CD1c-positive myeloid dendritic cell (primary cell): ENCODE measurements around the gene BLCAP.
A peak's percentile ranks its signal among the peaks of the same experiment; 100 is the strongest.
"Not testable (repeated sequence)": the region's sequence is repeated elsewhere in the genome, so short reads cannot be mapped to it uniquely, and the experiment has no call there.

Experiments used
- DNase-seq: peaks from one replicate; pipeline ENCODE4 v3.0.0-alpha.2; 2016; ENCODE audit errors: extremely low spot score

BLCAP gene, protein sequence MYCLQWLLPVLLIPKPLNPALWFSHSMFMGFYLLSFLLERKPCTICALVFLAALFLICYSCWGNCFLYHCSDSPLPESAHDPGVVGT

DNA sequence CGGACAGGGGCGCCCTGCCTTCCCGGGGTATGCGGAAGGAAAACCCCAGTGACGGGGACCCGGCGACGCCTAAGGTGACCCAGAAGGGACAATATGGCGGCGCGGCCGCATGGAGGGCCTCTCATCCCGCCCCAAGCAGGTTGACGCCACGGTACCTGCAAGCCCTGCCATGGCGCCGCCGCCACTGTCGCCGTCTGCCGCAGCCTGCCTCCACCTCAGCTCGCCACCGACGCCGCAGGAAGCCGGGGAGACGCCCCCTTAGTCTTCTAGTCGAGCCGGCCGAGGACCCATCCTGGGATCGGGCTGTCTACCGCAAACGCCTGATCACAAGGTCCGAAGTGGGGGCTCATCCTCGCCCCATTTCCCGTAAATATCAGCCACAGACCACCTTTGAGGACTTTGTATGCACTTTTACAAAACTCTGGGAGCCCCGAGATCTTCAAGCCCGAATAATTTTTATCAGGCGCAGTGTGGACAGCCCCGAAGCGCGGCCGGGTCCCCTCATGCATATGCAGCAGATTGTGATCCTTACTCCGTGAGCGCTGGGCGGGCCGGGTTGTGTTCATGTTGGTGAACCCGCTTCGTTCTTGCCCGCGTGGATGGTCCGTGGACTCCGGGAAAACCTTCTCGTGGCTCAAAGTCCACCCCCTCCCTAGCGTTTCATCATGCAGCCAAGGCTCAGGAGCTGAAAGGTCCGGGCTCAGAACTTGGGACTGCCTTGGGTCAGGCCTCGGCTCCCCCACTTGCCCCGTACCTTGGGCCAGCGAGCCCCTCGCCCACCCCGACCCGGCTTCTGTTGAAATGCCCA lies at the start of gene BLCAP:
TSS of gene BLCAP (minus strand) at position 239 of the 808 bp plus-strand sequence. CDS start 8,702 bp downstream, outside the sequence.
- DNase-seq: peak; percentile 92

DNA sequence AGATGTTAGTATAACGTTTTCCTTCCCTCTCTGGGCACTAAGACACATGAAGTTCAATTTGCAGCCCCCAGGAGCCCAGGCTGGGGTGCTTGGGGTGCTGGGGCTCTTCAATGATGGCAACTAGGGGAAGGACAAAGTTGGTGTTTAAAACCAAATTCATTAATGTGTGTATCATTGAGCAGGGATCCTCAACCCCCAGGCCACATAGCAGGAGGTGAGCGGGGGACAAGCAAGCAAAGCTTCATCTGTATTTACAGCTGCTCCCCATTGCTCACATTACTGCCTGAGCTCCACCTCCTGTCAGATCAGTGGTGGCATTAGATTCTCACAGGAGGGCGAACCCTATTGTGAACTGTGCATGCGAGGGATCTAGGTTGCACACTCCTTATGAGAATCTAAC lies 49.8 kb upstream of the BLCAP start:
- DNase-seq: not testable (repeated sequence)

DNA sequence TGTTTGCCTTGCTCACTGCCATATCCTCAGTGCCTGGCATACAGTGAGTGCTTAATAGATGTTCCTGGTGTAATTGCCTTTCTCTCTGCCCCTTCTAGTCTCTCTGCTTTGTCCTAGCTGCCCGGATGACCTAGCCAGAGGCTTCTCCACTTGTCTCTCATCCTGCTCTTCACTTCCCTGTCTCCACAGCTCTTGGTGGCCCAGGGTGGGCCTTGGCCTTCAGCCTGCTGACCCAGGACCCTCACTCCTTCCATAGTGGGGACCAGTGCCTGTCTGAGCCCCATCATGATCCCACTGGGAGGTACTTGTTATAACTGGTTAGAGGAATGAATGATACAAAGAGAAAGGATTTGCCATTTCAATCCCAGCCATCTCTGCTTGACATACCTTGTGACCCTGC lies 49.2 kb upstream of the BLCAP start:
- no peak for DNase-seq

DNA sequence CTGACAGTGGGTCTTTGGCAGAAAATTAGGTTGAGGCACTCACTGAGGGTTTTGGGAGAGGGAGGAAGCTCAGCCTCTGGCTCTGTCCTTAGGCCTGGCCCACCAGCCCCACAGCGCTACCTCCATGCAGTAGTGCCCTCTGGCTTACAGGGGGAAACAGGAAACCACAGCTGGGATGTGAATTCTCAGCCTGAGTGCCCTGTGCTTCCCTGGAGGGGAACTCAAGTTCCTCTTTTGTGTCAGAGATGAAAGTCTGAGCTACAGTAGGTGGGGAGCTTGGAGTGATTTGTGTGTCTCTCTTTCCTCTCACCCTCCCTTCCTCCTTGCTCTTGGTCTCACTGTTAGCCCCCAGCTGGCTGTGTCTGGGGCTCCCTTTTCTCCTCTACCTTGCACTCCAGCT lies 48.2 kb upstream of the BLCAP start:
- DNase-seq: peak; percentile 34

DNA sequence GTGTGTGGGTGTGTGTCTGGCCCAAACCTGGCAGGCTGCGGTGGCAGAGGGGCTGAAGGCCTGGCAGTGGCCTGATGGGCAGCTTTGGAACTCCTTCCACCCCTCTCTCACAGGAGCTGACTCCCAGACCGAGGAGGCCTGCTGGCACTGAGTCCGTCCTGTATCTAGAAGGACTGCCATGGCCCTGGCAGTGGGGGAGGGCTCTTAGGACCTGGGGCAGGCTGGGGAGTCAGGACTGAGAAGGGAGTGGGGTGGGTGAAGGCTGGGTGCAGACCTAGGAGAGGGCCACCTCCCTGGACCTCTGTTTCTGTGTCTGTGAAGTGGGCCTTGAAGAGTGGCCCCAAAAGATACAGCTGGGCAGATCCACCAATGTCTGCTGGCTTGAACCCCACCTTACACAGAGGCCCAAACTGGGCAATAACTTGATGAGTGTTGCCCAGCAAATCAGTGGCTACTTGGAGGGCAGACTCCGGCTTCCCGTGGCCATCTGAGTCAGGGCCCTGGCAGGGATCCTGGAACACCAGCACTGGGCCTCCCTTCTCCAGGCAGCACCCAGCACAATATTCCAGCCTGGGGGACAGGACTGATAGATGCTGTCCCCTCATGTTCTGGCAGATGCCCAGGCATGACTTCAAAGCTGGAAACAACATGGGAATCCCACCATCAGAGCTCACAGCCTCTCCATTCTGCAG lies 46.7 kb upstream of the BLCAP start:
- DNase-seq: no peak

DNA sequence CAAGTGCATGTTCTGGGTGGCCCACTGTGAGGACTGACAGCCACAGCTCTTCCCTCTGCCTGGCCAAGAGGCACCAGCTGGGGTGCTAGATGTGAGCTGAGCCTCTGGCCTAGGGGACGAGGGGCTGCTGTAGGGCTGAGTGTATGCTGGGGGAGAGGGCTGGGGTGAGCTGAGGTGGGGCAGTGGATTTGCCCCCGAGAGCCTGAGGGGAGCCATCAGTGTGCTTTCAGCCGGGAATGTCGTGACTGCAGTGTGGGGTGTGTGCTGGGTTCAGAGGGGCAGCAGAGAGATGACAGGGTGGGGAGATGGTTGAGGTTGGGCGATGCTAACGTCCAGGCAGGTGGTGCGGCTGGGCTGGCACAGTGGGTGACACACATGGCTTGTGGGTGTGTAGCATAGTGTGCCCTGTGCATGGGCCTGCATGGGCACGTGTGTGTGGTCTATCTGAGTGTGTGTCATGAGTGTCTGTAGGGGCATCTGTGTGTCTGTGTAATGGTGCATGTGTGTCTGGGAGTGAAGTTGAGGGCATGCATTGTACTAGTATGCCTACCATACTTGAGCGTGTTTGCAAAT lies 46.0 kb upstream of the BLCAP start:
- DNase-seq: no peak

DNA sequence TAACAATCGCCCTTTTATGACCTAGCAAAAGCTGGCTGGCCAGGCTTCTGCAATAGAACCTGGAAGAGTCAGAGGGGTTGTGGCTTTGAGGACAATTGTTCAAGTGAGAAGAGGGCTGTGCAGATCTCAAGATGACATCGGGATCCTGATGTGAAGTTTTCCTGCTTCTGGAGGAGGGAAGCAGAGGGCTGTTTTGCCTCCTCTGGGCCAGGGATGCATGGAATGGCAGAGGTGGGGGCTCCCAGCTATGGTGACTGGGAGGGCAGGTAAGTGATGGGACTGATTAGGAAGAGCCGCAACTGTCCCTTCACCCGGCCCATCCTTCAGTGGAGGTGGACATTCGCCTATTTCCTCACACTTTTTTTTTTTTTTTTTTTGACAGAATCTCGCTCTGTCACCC lies 43.4 kb upstream of the BLCAP start:
- DNase-seq: no peak

DNA sequence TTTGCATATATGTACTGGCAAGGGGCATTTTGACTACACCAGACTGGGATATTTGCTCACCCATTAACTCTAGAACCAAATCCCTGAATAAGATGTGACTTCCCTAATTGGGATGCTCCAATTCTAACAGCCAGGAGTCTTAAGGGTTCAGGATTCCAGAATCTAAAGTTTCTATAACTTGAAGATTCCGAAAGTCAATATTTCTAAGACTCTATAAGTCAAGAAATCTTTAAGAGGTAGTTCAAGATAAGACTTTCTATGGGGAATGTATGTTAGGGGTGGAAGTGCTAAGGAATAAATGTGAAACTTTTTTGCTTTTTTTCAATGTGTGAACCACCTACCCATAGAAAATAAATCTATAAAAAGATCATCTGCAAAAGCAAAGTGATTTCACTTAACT lies 42.7 kb upstream of the BLCAP start:
- DNase-seq: no peak

DNA sequence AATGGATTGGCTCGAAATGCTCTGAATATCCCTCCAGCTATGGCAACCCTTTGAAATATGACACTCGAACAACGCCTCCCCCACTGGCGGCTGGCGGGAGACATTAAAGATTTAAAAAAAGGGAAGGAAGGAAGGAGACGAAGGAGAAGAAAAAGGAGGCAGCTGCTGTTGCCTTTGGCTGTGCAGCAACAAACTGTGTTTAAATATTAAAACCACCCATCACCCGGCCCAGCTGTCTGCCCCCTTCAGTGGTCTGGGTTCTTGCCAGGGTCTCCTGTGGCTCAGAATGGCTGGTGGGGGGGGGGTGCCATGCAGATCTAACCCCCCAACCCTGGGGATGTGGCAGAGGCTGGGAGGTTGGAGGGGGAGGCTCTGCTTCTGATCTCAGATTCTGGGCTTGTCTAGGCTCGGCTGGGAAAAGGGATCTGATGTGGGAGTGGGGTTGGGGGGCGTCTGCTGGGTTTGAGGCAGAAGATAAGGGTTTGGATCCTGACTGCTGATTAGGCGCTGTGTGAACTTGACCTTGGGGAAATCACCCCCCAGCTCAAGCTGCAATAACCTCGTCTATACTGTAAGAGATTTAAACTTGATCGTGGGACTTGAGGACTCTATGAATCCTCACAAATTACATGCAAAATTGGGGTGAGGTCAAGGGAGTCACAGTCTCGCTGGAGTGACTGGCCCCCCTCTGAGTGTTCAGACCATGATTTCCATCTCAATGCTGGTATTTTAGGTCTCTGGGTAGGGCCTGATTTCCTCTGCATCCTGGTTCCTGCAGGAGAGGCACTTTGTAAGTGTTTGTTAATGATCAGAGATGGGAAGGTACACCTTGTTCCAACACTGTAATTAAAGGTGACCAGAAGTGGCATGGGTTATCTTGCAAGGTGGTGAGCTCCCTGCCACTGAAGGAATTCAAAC lies 40.3 kb upstream of the BLCAP start:
- no peak for DNase-seq

DNA sequence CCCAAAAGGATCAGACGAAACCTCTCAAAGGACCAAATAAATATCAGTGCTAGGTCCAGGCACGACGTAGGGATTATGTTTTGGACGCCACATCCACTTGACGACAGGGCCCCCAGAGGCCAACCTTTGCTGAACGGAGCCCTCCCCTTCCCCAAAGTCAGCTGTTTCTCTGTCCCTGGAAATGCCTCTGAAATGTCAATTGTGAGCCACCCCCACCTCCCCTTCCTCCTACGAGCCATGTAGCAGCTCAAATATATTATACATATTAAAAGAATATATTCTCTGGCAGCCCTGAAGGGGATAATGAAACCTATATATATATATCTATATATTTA lies 39.6 kb upstream of the BLCAP start:
- no peak for DNase-seq

DNA sequence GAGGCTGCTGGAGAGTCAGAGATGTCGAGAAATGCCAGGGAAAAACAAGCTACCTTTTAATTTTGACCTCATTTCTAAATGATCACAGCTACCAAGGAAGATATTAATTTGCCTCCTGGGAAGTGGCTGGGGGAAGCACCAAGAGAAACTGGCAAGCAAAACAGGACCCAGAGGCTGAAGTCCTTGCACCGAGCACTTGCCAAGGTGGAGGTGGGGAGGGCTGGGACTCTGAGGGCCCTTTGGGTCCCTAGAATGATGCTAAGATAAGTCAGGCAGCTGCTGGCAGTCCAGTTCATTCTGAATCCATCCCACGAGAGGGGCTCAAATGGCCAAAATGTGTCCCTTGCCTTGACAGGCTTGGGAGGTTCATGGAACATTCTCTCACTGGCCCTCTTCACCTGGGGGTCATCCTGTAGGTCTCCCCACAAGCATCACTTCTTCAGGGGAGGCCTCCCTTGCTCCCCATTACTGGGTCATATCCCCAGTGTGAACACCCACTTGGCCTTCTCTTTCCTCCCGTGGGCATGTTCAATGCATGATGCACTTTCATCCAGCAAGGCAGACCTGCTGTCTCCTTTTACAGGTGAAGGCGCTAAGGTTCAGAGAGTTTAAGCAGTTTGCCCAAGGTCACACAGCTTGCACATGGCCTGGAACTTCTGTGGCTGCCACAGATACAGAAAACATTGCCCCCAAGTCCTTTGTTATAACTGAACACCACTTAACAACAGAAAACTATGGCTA lies 39.1 kb upstream of the BLCAP start:
- no peak for DNase-seq

DNA sequence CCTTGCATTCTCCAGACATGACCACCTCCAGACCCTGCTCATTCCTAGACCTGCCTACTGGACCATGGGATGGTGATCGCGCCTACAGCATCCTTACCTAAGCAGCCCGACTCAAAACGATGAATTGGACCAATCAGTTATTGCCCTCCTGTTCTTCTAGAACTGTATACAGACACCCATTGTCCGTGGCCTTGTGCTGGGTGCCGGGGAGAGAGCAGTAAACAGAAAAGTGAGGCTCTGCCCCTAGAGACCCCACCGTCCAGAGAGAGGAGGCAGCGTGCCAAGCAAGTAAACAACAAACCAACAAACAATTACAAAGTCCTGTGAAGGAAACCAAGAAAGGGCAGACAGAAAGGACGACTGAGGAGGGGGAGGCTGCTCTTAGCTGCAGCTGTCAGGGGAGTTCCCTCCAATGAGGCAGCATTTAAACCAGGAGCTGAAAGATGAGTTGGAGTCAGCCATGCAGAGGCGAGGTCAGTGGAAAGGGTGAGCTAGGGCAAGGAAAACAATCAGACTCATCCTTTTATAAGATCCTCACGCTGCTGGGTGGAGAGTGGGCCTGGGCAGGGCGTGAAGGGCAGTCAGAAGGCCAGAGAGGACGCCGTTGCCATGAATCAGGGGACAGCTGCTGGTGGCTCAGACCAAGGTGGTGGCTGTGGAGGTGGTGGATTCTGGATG lies 37.6 kb upstream of the BLCAP start:
- DNase-seq: no peak

DNA sequence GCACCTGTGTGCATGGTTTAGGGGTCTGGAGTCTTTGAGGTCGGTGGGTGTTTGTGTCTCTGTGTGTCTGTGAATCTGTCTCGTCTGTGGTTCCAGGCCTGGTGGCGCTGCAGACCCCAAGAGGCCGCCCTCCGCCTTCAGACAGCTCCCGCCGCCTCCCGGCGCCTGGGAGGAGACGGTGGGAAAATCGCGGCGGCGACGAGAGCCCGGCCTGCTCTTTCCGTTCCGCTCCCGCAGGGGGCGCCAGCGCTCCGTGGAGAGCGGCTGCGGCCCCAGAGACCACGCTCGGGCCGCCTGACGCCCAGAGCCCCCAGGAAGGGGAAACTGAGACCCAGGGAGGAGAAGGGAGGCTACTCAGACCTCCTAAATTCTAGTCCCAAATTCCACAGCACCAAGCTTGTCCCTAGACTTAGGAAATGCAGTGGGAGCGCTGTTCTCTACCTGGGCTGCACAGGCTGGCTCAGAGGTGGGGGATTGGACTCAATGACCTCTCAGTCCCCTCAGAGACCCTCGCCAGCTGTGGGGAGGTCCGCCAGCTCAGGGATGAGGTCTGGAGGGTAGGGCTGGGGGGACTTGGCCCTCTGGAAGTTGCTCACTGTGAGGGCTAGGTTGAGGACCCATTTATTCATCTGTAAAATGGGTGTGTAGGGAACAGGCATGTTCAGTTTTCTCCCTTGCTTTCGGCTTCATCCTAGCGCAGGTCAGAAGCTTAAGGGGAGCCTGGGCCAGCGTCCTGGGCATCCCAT lies 36.9 kb upstream of the BLCAP start:
- DNase-seq: peak; percentile 51

DNA sequence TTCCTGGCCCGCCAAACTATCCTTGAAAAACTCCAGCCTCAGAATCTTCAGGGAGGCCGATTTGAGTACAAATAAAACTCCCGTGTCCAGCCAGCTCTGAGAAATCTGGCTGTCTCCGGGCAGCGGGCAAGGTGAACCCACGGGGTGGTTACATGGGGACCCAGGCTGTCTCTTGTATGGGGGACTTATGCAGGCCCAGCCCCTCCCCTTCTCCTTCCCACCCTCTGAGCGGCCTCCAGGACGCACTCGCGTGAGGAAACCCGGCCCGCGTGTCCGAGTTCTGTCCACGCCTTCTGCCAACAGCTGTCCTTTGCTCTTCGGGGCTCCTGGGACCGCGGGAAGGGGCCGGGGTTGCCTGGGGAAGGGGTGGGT lies 36.3 kb upstream of the BLCAP start:
- DNase-seq: no peak

DNA sequence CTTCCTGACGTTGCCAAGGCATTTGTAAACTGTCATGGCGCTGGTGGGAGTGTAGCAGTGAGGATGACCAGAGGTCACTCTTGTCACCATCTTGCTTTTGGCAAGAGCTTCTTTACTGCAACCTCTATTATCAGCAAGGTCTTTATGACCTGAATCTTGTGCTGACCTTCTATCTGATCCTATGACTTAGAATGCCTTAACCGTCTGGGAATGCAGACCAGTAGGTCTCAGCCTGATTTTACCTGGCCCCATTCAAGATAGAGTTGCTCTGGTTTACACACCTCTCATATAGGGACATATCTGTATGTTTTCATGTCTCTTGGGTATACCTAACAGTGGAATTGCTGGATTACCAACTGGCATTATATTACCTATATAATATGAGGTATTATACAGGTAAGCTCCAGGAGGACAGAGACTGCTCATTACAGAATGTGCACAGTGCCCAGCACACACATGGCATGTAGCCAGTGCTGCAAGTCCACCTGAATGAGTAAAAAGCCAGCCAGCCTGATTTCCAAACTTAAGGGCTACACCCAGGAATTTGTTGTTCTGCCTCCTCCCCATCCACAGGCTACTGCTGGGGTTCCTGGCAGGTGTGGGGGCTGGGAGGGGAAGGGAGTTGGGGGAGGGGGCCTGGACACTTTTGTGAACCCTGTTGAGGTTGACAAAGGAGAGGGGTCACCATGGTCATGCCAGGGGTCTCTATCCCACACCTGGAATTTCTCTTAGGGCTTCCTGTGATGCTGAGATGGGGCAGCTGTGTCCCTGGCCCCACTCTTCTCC lies 35.2 kb upstream of the BLCAP start:
- no peak for DNase-seq

DNA sequence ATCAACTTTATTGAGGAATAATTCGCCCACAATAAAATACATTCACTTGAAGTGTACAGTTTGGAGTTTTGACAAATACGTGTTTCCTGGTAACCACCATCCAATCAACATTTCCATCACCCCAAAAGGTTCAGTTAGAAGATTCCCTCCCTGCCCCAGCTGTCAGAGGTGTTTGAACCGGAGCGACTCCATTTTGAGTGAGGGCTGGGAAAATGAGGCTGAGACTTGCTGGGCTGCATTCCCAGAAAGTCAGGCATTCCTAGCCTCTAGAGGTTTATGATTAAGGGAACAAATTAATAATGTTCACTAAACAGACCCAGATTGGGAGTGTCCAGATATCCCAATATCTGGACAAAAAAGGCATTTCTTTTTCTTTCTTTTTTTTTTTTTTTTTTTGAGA lies 33.0 kb upstream of the BLCAP start:
- DNase-seq: no peak

DNA sequence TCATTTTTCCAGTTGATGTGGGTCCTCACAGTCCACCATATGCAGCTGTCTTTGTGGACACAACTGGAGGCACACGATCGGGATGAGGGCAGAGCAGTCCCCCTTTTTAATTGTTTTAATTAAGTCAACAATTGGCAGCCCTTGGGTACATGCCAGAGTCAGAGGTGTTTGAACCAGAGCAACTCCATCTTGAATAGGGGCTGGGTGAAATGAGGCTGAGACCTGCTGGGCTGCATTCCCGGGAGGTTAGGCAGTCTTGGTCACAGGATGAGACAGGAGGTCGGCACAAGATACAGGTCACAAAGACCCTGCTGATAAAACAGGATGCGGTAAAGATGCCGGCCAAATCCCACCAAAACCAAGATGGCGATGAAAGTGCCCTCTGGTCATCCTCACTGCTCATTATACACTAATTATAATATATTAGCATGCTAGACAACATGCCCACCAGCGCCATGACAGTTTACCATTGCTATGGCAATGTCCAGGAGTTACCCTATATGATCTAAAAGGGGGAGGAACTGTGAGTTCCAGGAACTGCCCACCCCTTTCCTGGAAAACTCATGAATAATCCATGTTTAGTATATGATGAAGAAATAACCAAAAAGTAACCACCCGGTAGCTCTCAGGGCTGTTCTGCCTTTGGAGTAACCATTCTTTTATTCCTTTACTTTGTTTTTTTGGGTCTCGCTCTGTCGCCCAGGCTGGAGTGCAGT lies 31.8 kb upstream of the BLCAP start:
- peak; percentile 42 for DNase-seq

DNA sequence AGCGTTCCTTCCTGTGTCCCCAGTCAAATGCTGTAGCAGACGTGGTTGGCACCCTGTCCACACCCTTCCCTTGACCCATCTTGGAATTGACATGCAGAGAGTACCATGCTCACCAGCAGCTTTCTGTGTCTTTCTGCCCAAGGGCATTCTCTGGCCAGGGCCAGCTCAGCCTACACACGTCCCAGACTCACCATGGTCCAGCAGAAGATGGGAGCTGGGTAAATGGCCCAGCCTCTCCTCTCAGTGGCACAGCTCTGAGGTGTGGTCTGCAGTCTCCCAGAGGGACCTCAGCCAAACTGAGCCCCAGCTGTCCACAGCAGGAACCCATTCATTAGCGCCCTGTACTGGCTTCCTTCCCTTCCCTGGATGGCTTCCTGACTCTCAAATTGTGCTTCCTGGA lies 31.1 kb upstream of the BLCAP start:
- DNase-seq: no peak
